NCI-H510A treated with DMSO at 0.1 percent for 48 hours (cell line): ENCODE data around the gene PDLIM1.
A peak's percentile ranks its signal among the peaks of the same experiment; 100 is the strongest.

ENCODE experiments used
- DNase-seq: peaks from one replicate; lab custom pipeline; 2025; lab: John Stamatoyannopoulos, UW

Gene PDLIM1

GRCh38 chr10:95263864-95264226 is 27.0 kb downstream of the PDLIM1 start:
- no peak for DNase-seq

- no peak for DNase-seq
Observed at GRCh38 chr10:95262763-95263518, 27.9 kb downstream of the PDLIM1 start.

GRCh38 chr10:95261926-95262325 is 28.9 kb downstream of the PDLIM1 start:
- DNase-seq = no peak

GRCh38 chr10:95260909-95261552 is 29.8 kb downstream of the PDLIM1 start:
- DNase-seq = no peak

GRCh38 chr10:95260397-95260881 is 30.4 kb downstream of the PDLIM1 start:
- DNase-seq = no peak

GRCh38 chr10:95257849-95258248 is 33.0 kb downstream of the PDLIM1 start:
- DNase-seq = no peak

GRCh38 chr10:95256268-95256667 is 34.5 kb downstream of the PDLIM1 start:
- no peak for DNase-seq

GRCh38 chr10:95254629-95255028 is 36.2 kb downstream of the PDLIM1 start:
- DNase-seq = no peak

GRCh38 chr10:95253686-95254085 is 37.1 kb downstream of the PDLIM1 start:
- DNase-seq = no peak

- no peak for DNase-seq
Observed at GRCh38 chr10:95253007-95253406, 37.8 kb downstream of the PDLIM1 start.

GRCh38 chr10:95250856-95251255 is 39.9 kb downstream of the PDLIM1 start:
- DNase-seq = no peak

GRCh38 chr10:95249467-95249866 is 41.3 kb downstream of the PDLIM1 start:
- no peak for DNase-seq

GRCh38 chr10:95248989-95249388 is 41.8 kb downstream of the PDLIM1 start:
- no peak for DNase-seq

- DNase-seq = no peak
Observed at GRCh38 chr10:95247881-95248583, 42.8 kb downstream of the PDLIM1 start.

- no peak for DNase-seq
Observed at GRCh38 chr10:95247200-95247880, 43.5 kb downstream of the PDLIM1 start.

GRCh38 chr10:95246582-95247051 is 44.2 kb downstream of the PDLIM1 start:
- DNase-seq = peak; percentile 35

- no peak for DNase-seq
Observed at GRCh38 chr10:95245425-95246055, 45.3 kb downstream of the PDLIM1 start.

GRCh38 chr10:95244152-95244551 is 46.7 kb downstream of the PDLIM1 start:
- DNase-seq = no peak

- no peak for DNase-seq
Observed at GRCh38 chr10:95243318-95243617, 47.5 kb downstream of the PDLIM1 start.

GRCh38 chr10:95242581-95243317 is 48.1 kb downstream of the PDLIM1 start:
- DNase-seq = peak; percentile 62

GRCh38 chr10:95241533-95241932 is 49.3 kb downstream of the PDLIM1 start:
- peak; percentile 79 for DNase-seq
